PC-9 (cell line): ENCODE data around the gene FHIP1B. TPM values are rescaled to one million over a fixed set of nuclear protein-coding genes. Genes with fewer than 3 reads are reported as not detected.

ENCODE experiments used
- BruUV-seq: library from RNA; stranded (reverse); fragments of 400-500 nt; replicated peaks from 2 replicates; lab custom pipeline; 2021; lab: Mats Ljungman, UMichigan
- CTCF ChIA-PET: fragments of 300-600 bp; sonication (Branson Sonifier 250); formaldehyde crosslinking; loops from one replicate; lab custom pipeline; 2022; ENCODE audit warnings: antibody characterized with exemption; lab: Charles Lee
- POLR2A ChIA-PET: fragments of 300-600 bp; sonication (Branson Sonifier 250); formaldehyde crosslinking; loops from one replicate; lab custom pipeline; 2022; ENCODE audit warnings: antibody characterized with exemption; ENCODE audit not compliant: unreplicated experiment; lab: Charles Lee
- DNase-seq, 2 experiments: peaks; one replicate each; pipeline versions ENCODE4 v3.0.0 to v3.0.0-alpha.2; 2015 to 2022; ENCODE audit warnings: mixed read lengths in 1 of 2
- H2AFZ ChIP-seq: fragments of 200-600 bp; sonication (generic); 2 replicates; pipeline ENCODE4 v1.8.1; 2017; ENCODE audit warnings: antibody characterized with exemption
- H3F3A ChIP-seq: fragments of 200-600 bp; sonication (generic); 2 replicates; pipeline ENCODE4 v1.8.1; 2017; ENCODE audit warnings: antibody characterized with exemption, mild to moderate bottlenecking, low read depth; ENCODE audit not compliant: insufficient read depth
- H3K27ac ChIP-seq: fragments of 200-600 bp; sonication (generic); 2 replicates; pipeline ENCODE4 v1.6.1; 2016; ENCODE audit warnings: mixed run types
- H3K27me3 ChIP-seq: fragments of 200-600 bp; sonication (generic); 2 replicates; pipeline ENCODE4 v1.6.1; 2016; ENCODE audit warnings: low read depth, mixed run types; ENCODE audit not compliant: insufficient read depth
- H3K36me3 ChIP-seq: fragments of 200-600 bp; sonication (generic); 2 replicates; pipeline ENCODE4 v1.6.1; 2016; ENCODE audit warnings: low read depth, mixed run types
- H3K4me1 ChIP-seq: fragments of 200-600 bp; sonication (generic); replicated peaks from 2 replicates; pipeline ENCODE4 v1.6.1; 2016; ENCODE audit warnings: mixed run types; ENCODE audit not compliant: insufficient read depth
- H3K4me2 ChIP-seq: fragments of 200-600 bp; sonication (generic); 2 replicates; pipeline ENCODE4 v1.6.1; 2017; ENCODE audit warnings: mixed run types
- H3K4me3 ChIP-seq: fragments of 200-600 bp; sonication (generic); 2 replicates; pipeline ENCODE4 v1.6.1; 2016; ENCODE audit warnings: mixed run types
- H3K79me2 ChIP-seq: fragments of 200-600 bp; sonication (generic); 2 replicates; pipeline ENCODE4 v1.6.1; 2017; ENCODE audit warnings: low read depth, mixed run types
- H3K9me2 ChIP-seq: fragments of 200-600 bp; sonication (generic); 2 replicates; pipeline ENCODE4 v1.8.1; 2017; ENCODE audit warnings: mild to moderate bottlenecking; ENCODE audit not compliant: insufficient read depth
- H3K9me3 ChIP-seq: fragments of 200-600 bp; sonication (generic); 2 replicates; pipeline ENCODE4 v1.8.1; 2016; ENCODE audit warnings: low read depth; ENCODE audit not compliant: insufficient read depth
- H4K20me1 ChIP-seq: fragments of 200-600 bp; sonication (generic); 2 replicates; pipeline ENCODE4 v1.8.1; 2017; ENCODE audit not compliant: insufficient read depth
- CTCF ChIP-seq: fragments of 200-600 bp; sonication (generic); conservative IDR thresholded peaks from 2 replicates; pipeline ENCODE4 v1.6.1; 2017; ENCODE audit warnings: mixed run types, antibody characterized with exemption, mild to moderate bottlenecking, moderate library complexity
- EZH2 ChIP-seq: fragments of 200-600 bp; sonication (generic); IDR thresholded peaks from 2 replicates; pipeline ENCODE4 v1.8.0; 2017; ENCODE audit warnings: antibody characterized with exemption, low read depth
- intact Hi-C: fragments of 100-400 bp; cut with micrococcal nuclease; formaldehyde crosslinking; loops from one replicate; pipeline ENCODE4 v1.10.0; 2022; ENCODE audit not compliant: unreplicated experiment
- total RNA-seq: library from RNA; stranded (reverse); gene quantifications from 2 replicates; pipeline ENCODE4 v1.2.3, GENCODE V29; 2021

Gene FHIP1B
- total RNA-seq, 1 experiment from 2014 or later = 21.5 TPM

GRCh38 chr11:6219359-6219758 lies 15.1 kb downstream of the FHIP1B start:
- no peak overlapping the region for H3K4me2 ChIP-seq
- H3K4me3 ChIP-seq = no peak overlapping the region
- intact Hi-C loops = no loop called here

GRCh38 chr11:6217722-6218121 lies 16.7 kb downstream of the FHIP1B start:
- no peaks in the 10 kb centered on the region for H3K4me1 ChIP-seq
- no peaks in the 10 kb centered on the region for H3K9me3 ChIP-seq
- no peaks in the 10 kb centered on the region for H3K27me3 ChIP-seq
- TF ChIP-seq CTCF (no peak), EZH2 (no peak)
- no peak overlapping the region for H3K27ac ChIP-seq
- no peak for DNase-seq
- H3K79me2 ChIP-seq = no peaks in the 10 kb centered on the region
- ChIA-PET CTCF (interaction anchor here (0.6 kb wide), 1 partner anchor 314 kb away, joined by 3 read pairs; no protein-coding TSS in a partner anchor), POLR2A (no interaction called here)
- intact Hi-C loops = no loop called here
- no peak overlapping the region for H3K4me2 ChIP-seq
- H4K20me1 ChIP-seq = no peaks in the 10 kb centered on the region
- H2AFZ ChIP-seq = no peak overlapping the region
- BruUV-seq = no TSS peak
- no peaks in the 10 kb centered on the region for H3K9me2 ChIP-seq
- no peak overlapping the region for H3K4me3 ChIP-seq
- no peaks in the 10 kb centered on the region for H3F3A ChIP-seq
- no peaks in the 10 kb centered on the region for H3K36me3 ChIP-seq

More at GRCh38 chr11:6219359-6219758, 15.1 kb downstream of the FHIP1B start:
- no peaks in the 10 kb centered on the region for H4K20me1 ChIP-seq
- no peaks in the 10 kb centered on the region for H3K9me3 ChIP-seq
- H3K79me2 ChIP-seq = no peaks in the 10 kb centered on the region
- no peak overlapping the region for H3K27ac ChIP-seq
- DNase-seq = peak in 1 of 2 experiments; percentile 7
- no peaks in the 10 kb centered on the region for H3K4me1 ChIP-seq
- TF ChIP-seq EZH2 = no peak
- TF ChIP-seq CTCF = no peak
- H3K27me3 ChIP-seq = no peaks in the 10 kb centered on the region
- no peak overlapping the region for H2AFZ ChIP-seq
- H3K36me3 ChIP-seq = no peaks in the 10 kb centered on the region
- no TSS peak for BruUV-seq
- POLR2A ChIA-PET = no interaction called here
- CTCF ChIA-PET = no interaction called here
- H3F3A ChIP-seq = no peaks in the 10 kb centered on the region
- no peaks in the 10 kb centered on the region for H3K9me2 ChIP-seq

- no peak for TF ChIP-seq EZH2
- TF ChIP-seq CTCF = no peak
- POLR2A ChIA-PET = no interaction called here
- no peak for DNase-seq
- CTCF ChIA-PET = no interaction called here
- Histone ChIP-seq H3K27me3 (no peaks in the 10 kb centered on the region), H3K36me3 (no peaks in the 10 kb centered on the region), H3K4me2 (no peak overlapping the region), H3K9me3 (no peaks in the 10 kb centered on the region), H3K4me1 (no peaks in the 10 kb centered on the region), H3F3A (no peaks in the 10 kb centered on the region), H2AFZ (no peak overlapping the region), H3K4me3 (no peak overlapping the region), H4K20me1 (no peaks in the 10 kb centered on the region), H3K9me2 (no peaks in the 10 kb centered on the region), H3K79me2 (no peaks in the 10 kb centered on the region), H3K27ac (no peak overlapping the region)
- no TSS peak for BruUV-seq
- intact Hi-C loops = no loop called here
These were observed 17.9 kb downstream of the FHIP1B start for GRCh38 chr11:6216501-6216900.
